CD4-positive, alpha-beta T cell treated with Interleukin-6 for 4 hours (primary cell): Measurements from ENCODE around the gene DDX46.
"Not testable (repeated sequence)": the region's sequence is repeated elsewhere in the genome, so short reads cannot be mapped to it uniquely, and the experiment has no call there.

Experiments
- DNase-seq: peaks from one replicate; pipeline ENCODE4 v3.0.0-alpha.2; 2020; ENCODE audit warnings: mixed read lengths

Gene DDX46, protein sequence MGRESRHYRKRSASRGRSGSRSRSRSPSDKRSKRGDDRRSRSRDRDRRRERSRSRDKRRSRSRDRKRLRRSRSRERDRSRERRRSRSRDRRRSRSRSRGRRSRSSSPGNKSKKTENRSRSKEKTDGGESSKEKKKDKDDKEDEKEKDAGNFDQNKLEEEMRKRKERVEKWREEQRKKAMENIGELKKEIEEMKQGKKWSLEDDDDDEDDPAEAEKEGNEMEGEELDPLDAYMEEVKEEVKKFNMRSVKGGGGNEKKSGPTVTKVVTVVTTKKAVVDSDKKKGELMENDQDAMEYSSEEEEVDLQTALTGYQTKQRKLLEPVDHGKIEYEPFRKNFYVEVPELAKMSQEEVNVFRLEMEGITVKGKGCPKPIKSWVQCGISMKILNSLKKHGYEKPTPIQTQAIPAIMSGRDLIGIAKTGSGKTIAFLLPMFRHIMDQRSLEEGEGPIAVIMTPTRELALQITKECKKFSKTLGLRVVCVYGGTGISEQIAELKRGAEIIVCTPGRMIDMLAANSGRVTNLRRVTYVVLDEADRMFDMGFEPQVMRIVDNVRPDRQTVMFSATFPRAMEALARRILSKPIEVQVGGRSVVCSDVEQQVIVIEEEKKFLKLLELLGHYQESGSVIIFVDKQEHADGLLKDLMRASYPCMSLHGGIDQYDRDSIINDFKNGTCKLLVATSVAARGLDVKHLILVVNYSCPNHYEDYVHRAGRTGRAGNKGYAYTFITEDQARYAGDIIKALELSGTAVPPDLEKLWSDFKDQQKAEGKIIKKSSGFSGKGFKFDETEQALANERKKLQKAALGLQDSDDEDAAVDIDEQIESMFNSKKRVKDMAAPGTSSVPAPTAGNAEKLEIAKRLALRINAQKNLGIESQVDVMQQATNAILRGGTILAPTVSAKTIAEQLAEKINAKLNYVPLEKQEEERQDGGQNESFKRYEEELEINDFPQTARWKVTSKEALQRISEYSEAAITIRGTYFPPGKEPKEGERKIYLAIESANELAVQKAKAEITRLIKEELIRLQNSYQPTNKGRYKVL

DNA sequence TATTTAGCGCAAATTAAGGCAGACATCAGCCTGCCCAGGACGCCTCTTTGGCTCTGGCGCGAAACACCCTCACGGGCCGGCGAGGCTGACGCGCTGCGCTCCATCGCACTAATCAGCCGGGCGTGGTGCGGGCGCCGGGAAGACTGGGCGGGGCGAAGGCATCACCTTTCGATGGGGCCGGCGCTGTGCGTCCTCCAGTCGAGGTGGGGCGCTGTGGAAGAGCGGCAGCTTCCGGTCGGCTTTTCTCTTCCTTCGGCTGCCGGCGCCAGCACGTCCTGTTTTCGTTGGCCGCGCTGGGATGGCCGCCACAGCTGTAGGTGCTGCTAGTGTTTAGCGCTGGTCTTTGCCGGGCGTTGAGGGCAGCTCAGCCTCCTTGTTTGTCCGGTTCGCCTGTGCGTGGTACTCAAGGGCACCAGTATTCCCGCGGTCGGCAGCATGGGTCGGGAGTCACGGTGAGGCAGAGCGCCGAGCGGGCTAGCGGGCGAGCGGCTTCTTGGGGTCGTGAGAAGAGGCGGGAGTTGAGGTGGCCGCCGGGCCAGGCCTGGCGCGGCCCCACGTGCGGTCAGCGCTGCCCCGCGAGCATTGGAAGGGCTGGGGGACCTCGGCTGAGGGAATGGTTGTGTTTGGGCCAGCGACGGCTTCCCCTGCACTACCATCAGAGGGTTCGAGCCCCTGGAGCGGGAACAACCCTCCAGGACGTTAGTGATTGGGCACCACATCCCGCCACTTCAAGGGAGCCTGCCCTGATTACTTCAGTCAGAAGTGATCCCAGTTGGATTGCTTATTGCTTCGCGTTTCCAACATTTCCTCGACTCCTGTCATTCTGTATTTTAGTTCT, at the start of gene DDX46:
Gene DDX46, plus strand, starts transcription at position 276 of the 838 bp plus-strand sequence. Its CDS starts 160 bp downstream, at position 436.
- DNase-seq: peak; percentile 95

DNA sequence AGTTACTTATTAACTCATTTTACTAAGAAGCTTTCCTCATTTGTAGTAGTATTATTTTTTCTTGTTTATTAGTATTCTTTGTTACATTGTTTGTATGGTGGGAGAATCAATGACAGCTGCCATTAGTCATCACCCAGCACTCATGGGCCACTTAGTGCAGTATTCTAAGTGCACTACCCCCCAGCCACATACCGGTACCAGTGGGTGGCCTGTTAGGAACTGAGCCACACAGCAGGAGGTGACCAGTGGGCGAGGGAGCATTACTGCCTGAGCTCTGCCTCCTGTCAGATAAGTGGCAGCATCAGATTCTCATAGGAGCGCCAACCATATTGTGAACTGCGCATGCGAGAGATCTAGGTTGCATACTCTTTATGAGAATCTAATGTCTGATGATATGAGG, 44.5 kb upstream of the DDX46 start:
- DNase-seq: no peak

DNA sequence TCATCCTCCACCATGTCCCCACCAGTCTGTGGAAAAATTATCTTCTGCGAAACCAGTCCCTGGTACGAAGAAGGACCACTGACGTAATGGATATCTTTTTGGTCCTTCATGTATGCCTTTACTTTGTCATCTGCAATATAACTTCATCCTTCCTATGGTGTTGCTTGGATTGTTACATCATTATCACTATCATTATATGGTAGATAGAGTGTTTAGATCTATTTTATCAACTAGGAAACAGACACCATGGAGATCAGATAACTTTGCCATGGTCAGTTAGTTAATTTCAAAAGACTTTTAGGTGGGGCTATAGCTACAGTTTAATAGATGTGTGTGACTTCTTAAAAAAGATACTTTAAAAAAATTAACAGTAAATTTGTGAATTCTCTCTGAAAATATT, 44.0 kb upstream of the DDX46 start:
- DNase-seq: no peak

DNA sequence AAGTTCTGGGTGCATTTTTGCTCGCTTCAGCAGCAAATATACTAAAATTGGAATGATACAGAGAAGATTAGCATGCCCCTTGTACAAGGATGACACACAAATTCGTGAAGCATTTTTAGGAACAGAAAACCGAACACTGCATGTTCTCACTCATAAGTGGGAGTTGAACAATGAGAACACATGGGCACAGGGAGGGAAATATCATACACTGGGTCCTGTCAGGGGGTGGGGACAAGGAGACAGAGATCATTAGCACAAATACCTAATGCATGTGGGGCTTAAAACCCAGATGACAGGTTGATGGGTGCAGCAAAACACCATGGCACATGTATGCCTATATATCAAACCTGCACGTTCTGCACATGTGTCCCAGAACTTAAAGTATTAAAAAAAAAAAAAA, 43.1 kb upstream of the DDX46 start:
- not testable (repeated sequence) for DNase-seq

DNA sequence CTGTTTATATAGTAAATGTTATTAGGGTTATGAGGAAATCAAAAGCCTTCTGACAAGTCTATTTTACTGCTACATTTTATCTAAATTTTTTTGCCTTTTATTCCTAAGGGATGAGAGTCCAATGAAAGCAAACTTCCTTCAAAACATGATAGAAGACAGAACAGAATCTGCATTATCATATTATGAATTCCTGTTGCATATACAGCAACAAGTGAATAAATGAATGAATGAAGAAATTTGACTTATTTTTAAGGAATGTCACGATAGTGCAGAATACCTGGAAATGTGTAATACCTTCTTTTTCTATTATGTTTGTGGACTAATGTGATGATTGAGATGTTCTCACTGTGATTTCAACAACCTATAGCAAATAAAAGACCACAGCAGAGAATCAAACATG, 33.7 kb upstream of the DDX46 start:
- DNase-seq: no peak

DNA sequence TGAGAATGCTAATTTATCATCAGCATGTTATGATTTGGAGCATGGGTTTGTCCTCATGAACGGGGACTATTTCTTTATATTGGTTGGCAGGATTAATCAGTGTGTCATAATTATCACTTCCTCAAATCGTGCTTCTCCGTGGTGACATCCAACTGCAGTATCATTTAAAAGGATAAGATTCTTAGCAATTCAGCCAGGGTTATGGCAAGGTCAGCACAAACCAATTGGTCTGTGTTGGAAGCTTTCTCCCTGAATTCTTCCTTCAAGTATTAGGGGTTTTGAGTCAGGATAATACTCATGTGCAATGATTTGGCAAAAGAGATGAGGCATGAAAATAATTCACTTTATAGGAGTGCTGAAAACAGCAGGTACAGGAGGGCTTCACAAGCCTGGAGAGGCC, 25.8 kb upstream of the DDX46 start:
- no peak for DNase-seq

DNA sequence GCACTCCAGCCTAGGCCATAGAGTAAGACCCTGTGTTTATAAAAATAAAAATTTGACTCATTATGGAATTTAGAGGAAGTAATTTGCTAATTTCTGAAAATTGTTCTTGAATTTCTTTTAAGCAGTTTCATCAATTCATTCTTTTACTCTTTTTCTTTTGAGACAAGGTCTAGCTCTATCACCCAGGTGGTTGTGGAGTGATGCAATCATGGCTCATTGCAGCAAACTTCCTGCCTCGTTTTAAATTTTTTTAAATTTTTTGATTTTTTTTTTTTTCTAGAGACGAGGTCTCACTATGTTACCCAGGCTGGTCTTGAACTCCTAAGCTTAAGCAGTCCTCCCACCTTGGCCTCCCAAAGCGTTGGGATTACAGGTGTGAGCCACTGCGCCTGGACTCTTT, 23.3 kb upstream of the DDX46 start:
- DNase-seq: no peak

DNA sequence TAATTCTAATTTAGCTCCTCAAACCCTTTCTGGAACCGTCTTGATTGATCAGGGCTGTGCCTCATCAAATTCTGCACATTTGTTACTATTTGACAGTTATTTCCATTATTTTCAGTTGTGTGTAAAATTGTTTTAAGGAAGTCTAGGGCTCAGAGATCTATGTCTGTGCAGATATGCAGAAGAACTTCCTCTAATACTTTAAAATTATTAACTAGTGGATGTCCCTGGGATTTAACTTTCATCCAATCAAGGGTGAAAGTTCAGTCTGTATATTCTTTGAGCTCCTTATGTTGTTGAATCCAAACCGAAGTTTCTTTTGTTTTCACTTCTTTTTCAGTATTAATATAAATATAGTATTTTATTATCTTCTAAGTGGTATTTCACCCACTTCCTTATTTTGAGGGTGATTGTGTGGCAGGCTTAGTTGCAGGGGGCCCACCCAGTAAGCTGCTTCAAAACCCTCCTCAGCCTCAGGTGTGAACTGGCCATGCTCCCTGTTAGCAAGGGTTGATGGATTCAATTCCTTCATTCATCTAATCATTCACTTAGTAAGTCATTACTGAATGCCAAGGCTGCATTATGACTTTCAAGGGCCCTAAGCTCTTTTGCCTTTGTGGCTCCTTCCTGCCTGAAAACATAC, 22.3 kb upstream of the DDX46 start:
- no peak for DNase-seq

DNA sequence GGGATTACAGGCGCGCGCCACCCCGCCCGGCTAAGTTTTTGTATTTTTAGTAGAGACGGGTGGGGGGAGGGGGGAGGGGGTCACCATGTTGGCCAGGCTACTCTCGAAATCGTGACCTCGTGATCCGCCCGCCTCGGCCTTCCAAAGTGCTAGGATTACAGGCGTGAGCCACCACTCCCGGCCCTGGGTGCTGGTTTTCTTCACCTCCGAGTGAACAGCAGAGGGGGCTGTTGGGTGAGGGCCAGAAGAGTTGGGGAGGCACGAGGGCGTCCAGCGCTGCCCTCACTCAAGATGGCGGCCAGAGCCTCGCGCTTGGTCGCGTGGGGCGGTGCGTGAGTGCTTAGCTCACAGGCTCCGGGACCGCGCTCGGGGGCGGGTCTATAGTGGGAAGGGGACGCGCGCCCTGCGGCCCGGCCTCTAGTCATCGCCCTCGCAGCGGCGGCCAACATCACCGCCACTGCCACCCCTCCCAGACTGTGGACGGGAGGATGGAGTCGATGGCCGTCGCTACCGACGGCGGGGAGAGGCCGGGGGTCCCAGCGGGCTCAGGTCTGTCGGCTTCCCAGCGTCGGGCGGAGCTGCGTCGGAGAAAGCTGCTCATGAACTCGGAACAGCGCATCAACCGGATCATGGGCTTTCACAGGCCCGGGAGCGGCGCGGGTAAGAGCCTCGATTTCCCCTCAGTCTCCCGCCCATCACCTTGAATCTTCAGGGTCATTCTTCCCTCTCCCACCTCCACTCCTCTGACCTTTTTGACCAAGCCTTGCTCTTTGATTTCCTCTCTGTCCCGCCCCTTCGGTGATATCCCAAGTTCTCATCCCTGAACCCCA, 20.2 kb upstream of the DDX46 start, which contains the start of gene CAMLG:
Gene CAMLG, plus strand, starts transcription at position 416 of the 830 bp plus-strand sequence. Its CDS starts 73 bp downstream, at position 489.
- DNase-seq: peak; percentile 98

DNA sequence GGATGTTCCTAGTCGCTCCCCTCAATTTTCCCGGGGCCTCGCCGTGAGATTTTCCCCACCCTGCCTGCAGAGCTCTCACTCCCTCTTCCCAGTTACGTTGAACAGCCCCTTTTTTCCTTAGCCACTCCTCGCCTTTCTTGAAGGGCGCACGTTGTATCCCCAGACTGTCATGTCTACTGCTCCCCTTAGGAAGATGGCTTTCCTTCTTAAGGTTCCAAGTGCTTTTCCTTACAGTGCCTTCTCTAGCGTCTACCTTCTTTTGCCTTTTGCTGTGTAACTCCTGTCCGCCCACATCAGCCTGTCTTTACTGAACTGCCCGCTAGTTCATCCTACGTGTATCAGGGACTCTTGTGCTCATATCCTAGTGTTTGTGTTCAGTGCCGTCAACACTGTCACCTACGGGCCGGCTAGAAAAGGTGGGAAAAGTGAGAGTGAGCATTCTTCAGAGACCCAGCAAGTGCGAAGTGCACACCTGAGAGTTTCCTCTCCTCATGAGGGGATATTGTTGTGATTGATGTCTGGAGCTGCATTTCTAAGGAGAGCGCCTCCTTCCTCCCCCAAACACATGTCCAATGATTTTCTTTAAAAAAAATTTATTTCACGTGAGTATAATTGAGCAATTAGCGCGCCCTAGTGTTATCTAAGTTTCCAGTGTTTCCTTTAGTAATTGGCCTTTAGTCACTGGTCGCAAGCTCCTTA, 19.5 kb upstream of the DDX46 start:
- DNase-seq: peak; percentile 13

DNA sequence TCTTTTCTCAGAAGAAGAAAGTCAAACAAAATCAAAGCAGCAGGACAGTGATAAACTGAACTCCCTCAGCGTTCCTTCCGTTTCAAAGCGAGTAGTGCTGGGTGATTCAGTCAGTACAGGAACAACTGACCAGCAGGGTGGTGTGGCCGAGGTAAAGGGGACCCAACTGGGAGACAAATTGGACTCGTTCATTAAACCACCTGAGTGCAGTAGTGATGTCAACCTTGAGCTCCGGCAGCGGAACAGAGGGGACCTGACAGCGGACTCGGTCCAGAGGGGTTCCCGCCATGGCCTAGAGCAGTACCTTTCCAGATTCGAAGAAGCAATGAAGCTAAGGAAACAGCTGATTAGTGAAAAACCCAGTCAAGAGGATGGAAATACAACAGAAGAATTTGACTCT, 17.5 kb upstream of the DDX46 start:
- DNase-seq: no peak

DNA sequence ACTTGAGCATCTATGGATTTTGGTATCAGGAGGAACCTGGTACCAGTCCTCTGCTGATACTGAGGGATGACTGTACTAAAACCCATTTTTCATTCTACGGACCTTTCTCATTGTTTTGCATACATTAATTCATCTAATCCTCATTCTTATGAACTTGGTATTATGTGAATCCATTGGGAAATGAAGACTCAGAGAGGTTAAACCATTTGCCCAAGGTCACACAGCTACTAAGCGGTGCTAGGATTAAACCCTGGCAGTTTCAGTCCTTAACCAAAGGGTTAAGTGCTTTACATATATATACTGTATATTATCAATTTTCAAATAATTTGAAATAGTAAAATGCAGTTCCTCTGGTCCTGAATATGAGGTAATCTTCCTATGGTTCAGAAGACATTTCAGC, 16.4 kb upstream of the DDX46 start:
- no peak for DNase-seq

DNA sequence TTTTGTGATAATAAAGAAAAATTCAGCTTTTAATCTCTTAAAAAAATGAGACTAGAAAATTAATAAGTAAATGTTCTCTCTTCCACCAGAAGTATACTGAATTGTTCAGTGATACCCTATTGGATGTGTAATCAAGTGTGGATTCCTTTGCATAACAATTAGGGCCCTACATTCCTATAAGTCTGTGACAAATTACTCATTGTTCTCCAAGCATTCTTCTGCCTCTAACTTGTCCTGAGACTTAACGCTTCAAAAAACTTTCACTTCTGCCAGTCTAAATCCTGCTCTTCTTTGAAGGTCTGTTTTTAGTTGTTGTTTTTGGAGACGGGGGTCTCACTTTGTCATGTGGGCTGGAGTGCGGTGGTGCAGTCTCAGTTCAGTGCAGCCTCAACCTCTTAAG, 9.2 kb upstream of the DDX46 start:
- DNase-seq: no peak

DNA sequence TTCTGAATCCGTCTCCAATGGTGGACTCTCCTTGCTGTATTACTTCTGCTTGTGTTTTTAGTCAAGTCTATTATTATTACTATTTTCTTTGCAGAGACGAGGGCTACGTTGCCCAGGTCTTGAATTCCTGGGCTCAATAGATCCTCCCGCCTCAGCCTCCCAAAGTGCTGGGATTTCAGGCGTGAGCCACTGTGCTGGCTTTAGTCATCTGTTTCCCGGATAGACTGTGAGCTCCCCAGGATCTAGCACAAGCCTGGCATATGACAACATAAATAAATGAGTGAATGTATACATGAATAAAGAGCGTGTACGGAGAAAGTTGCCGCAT, 439 bp upstream of the DDX46 start:
- DNase-seq: no peak

DNA sequence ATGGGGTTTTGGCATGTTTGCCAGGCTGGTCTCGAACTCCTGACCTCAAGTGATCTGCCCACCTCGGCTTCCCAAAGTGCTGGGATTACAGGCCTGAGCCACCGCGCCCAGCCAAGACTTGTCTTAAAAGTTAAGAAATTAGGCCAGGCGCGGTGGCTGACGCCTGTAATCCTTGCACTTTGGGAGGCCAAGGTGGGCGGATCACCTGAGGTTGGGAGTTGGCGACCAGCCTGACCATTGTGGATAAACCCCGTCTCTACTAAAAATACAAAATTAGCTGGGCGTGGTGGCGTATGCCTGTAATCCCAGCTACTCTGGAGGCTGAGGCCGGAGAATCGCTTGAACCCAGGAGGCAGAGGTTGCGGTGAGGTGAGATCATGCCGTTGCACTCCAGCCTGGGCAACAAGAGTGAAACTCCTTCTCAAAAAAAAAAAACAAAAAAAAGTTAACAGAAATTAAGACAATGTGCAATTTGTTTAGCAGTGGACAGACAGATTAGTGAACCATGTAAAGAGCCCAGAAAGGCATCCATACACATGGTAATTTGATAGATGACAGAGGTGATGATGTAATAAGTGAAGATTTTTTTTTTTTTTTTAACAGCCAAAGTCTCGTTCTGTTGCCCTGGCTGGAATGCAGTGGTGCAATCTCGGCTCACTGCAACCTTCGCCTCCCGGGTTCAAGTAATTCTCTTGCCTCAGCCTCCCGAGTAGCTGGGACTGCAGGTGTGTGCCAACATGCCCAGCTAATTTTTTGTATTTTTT, 9.1 kb downstream of the DDX46 start:
- DNase-seq: not testable (repeated sequence)

DNA sequence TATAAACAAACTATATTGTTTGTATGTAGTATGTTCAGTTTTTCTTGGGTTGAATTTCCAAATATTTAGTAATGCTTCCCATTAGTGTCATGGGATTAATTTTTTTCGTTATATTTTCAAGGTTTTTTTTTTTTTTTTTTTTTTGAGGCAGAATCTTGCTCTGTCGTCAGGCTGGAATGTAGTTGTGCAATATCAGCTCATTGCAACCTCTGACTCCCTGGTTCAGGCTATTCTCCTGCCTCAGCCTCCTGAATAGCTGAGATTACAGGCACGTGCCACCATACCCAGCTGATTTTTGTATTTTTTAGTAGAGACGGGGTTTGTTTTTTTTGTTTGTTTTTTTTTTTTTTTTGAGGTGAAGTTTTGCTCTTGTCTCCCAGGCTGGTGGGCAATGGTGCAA, 10.6 kb downstream of the DDX46 start:
- DNase-seq: no peak

DNA sequence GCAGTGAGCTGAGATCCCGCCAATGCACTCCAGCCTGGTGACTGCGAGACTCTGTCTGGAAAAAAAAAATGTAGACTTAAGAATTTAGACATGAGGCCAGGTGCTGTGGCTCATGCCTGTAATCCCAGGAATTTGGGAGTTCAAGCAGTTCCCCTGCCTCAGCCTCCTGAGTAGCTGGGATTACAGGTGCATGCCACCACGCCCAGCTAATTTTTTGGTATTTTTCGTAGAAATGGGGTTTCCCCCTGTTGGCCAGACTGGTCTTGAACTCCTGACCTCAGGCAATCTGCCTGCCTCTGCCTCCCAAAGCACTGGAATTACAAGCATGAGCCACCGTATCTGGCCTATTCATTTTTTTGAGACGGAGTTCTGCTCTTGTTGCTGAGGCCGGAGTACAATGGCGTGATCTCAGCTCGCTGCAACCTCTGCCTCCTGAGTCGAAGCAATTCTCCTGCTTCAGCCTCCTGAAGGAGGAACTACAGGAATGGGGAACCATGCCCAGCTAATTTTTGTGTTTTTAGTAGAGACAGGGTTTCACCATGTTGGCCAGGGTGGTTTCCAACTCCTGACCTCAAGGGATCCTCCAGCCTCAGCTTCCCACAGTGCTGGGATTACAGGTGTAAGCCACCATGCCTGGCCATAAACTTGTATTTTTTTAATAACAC, 14.0 kb downstream of the DDX46 start:
- DNase-seq: no peak

DNA sequence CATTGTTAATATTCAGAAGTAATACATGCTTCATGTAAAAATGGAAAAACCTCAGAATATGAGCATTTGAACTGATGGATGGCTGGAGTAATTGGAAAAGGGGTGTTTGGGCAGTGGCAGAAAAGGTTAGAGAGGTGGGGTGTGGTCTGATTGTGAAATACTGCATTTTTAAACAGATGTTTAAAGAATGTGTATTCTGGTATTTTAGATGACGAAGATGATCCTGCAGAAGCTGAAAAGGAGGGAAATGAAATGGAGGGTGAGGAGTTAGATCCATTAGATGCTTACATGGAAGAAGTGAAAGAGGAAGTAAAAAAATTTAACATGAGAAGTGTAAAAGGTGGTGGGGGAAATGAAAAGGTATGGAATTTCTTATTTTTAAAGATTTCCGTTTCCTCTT, 18.8 kb downstream of the DDX46 start:
- DNase-seq: no peak

DNA sequence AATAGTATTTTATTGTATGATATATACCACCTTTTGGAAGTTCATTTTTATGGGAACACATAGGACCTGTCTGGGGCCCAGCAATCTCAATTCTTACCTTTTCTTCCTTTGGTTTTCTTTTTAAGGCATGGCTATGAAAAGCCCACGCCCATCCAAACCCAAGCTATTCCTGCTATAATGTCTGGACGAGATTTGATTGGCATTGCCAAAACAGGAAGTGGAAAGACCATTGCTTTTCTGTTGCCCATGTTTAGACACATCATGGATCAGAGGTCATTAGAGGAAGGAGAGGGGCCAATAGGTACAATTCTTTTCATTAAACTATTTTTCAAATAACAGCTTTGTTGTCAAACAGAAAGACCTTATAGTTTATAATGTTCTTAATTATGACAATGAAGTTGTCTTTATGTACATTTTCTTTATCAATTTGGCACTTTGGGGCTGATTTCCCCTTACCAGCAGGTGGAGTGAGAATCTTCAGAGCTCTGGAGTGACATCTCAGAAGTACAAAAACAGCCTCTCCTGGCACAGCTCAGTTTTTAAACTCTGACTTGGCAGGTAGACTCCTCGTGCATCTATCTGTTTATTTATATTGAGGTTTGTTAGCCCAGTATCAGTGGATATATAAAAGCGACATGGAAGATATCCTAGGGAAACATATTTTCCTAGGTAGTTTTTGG, 25.8 kb downstream of the DDX46 start:
- no peak for DNase-seq
